Subcutaneous adipose tissue (tissue), 4 donors: ENCODE results near the gene PRKRIP1. TPM values are rescaled to one million over a fixed set of nuclear protein-coding genes. Genes with fewer than 3 reads are reported as not detected.

Experiments used
- total RNA-seq, 4 donors: library from RNA; depleted of rRNA; stranded (reverse); fragments of >200 nt; gene quantifications; one replicate each; pipeline ENCODE4 v1.1.0, GENCODE V29; 2016
- TF ChIP-seq, protein P1 (sequence below): fragments of 450-650 bp; IDR thresholded peaks from one replicate; pipeline ENCODE4 v1.5.1; 2016; ENCODE audit warnings: low read depth, mild to moderate bottlenecking, control low read depth, antibody characterized with exemption, moderate library complexity

Gene PRKRIP1
- total RNA-seq, 4 donors from 2014 or later, result 14.3 to 39.7 (median 21.9) TPM

- TF ChIP-seq, protein P1, sequence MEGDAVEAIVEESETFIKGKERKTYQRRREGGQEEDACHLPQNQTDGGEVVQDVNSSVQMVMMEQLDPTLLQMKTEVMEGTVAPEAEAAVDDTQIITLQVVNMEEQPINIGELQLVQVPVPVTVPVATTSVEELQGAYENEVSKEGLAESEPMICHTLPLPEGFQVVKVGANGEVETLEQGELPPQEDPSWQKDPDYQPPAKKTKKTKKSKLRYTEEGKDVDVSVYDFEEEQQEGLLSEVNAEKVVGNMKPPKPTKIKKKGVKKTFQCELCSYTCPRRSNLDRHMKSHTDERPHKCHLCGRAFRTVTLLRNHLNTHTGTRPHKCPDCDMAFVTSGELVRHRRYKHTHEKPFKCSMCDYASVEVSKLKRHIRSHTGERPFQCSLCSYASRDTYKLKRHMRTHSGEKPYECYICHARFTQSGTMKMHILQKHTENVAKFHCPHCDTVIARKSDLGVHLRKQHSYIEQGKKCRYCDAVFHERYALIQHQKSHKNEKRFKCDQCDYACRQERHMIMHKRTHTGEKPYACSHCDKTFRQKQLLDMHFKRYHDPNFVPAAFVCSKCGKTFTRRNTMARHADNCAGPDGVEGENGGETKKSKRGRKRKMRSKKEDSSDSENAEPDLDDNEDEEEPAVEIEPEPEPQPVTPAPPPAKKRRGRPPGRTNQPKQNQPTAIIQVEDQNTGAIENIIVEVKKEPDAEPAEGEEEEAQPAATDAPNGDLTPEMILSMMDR, result no peak
These were observed 68.6 kb downstream of the PRKRIP1 start, which contains the start of the genes ALKBH4 and LRWD1 for GRCh38 chr7:102464577-102465280. Gene ALKBH4, minus strand, starts transcription at chr7:102464863. Its CDS starts 27 bp downstream, at chr7:102464836. Gene LRWD1, plus strand, starts transcription at chr7:102464984. Its CDS starts 97 bp downstream, at chr7:102465081.

GRCh38 chr7:102466097-102466496 lies 69.9 kb downstream of the PRKRIP1 start:
- TF ChIP-seq, protein P1, result no peak

DNA sequence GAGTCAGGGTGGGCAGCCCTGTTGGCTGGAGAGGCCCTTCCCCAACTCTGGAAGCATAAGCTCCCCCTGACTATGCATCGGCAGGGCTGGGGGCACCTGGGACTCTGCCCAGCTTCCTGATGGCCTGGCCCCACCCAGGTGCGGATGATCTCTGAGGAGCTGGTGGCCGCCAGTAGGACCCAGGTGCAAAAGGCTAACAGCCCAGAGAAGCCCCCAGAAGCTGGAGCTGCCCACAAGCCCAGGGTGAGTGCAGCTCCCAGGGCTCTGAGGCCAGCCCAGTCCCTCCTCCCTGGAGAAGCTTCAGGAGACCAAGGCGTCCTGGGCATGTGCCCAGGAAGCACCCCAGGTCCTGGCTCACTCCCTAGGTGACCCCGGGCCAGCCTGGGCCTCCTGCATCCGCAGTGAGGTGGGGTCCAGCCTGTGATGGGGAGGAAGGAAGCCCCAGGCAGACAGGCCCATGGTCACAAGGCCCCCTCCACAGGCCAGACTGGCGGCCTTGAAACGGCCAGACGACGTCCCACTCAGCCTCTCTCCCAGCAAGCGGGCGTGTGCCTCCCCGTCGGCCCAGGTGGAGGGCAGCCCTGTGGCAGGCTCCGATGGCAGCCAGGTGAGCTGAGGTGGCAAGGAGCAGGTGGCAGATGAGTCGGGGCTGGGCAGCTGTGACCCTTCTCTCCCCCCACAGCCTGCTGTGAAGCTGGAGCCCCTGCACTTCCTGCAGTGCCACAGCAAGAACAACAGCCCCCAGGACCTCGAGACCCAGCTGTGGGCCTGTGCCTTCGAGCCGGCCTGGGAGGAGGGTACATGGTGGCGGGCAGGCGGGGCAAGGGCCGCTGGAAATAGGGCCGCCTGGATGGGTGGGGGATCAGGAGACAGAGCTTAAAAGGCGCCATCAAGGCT lies 71.7 kb downstream of the PRKRIP1 start:
- TF ChIP-seq, protein P1, result no peak

GRCh38 chr7:102468478-102469350 lies 72.6 kb downstream of the PRKRIP1 start:
- TF ChIP-seq, protein P1, result no peak

- TF ChIP-seq, protein P1, result no peak
These were observed 73.3 kb downstream of the PRKRIP1 start for GRCh38 chr7:102469351-102469971.

DNA sequence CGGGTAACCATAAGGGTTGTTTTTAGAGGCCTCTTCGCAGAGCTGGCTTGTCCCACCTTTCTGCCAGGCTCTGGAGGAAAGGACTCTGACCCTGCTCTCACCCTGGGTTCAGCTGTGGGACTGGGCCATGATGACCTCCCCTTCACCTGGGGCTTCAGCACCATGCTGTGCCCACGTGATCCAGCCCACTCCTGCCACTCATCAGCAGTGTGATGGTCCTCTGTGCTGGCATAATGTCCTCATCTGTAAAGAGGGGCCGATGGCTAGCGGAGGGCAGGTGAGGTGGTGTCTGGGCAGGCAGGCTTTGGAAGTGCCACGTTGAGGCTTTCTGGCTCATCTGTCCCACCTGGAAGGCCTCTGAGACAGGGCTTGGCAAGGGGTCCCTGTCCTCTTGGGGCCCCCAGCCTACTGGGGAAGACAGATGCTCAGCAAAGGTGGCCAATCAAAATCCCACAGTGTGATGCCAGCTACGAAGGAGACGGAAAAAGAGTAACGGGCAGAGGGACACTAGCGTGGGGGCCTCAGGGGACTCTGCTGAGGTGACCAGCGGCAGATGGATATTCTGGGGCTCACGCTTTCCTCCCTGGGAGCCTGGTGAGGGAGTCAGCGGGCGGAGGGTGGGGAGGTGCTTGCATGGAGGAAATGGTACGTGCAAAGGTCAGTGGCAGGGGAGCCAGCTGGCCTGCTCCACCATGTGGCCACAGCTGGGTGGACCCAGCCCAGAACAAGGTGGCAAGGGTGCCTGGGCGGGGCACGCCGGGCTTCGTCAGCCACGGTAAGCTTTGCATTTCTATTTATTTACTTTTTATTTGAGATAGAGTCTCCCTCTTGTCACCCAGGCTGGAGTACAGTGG lies 74.0 kb downstream of the PRKRIP1 start:
- TF ChIP-seq, protein P1, result no peak
